ENCODE results near the gene AFF4. TPM values are rescaled to one million over a fixed set of nuclear protein-coding genes. Genes with fewer than 3 reads are reported as not detected.

Gene AFF4
- total RNA-seq, 2 donors from 2014 or later = 95.2 to 142 TPM

GRCh38 chr5:132872788-132873118 is 90.7 kb downstream of the AFF4 start:
- Histone ChIP-seq H3K27ac (peak overlapping the region; percentile 19 to 39), H3K36me3 (peaks cover 32% of the 10 kb centered on the region), H3K27me3 (replicated peaks; ENCODE audit: insufficient read depth) (no peaks in the 10 kb centered on the region), H3K4me3 (no peak overlapping the region), H3K4me1 (ENCODE audit: control insufficient read depth in 1 of 2, low read depth in 2 of 2) (peaks cover 5 to 20% of the 10 kb centered on the region in 2 donors), H3K9me3 (no peaks in the 10 kb centered on the region)
- TF ChIP-seq CTCF (IDR thresholded peaks at IDR 0.05) = no peak
- no peak for DNase-seq (ENCODE audit: low spot score)
- ATAC-seq (ENCODE audit: insufficient number of reproducible peaks, low FRiP score, low read depth) = no peak

- peaks cover 32% of the 10 kb centered on the region for H3K36me3 ChIP-seq
- ATAC-seq (ENCODE audit: insufficient number of reproducible peaks, low FRiP score, low read depth) = no peak
- no peak for TF ChIP-seq CTCF (IDR thresholded peaks at IDR 0.05)
Observed at GRCh38 chr5:132871459-132872284, 91.8 kb downstream of the AFF4 start.

GRCh38 chr5:132870801-132871200 is 92.6 kb downstream of the AFF4 start:
- TF ChIP-seq CTCF (IDR thresholded peaks at IDR 0.05) = no peak
- no peak overlapping the region for H3K27ac ChIP-seq
- peaks cover 9 to 21% of the 10 kb centered on the region in 2 donors for H3K4me1 ChIP-seq (ENCODE audit: control insufficient read depth in 1 of 2, low read depth in 2 of 2)
- H3K9me3 ChIP-seq = no peaks in the 10 kb centered on the region
- H3K36me3 ChIP-seq = peaks cover 32% of the 10 kb centered on the region
- no peaks in the 10 kb centered on the region for H3K27me3 ChIP-seq (replicated peaks; ENCODE audit: insufficient read depth)
- H3K4me3 ChIP-seq = no peak overlapping the region
- ATAC-seq (ENCODE audit: insufficient number of reproducible peaks, low FRiP score, low read depth) (no peak), DNase-seq (ENCODE audit: low spot score) (no peak)

More at GRCh38 chr5:132871459-132872284, 91.8 kb downstream of the AFF4 start:
- H3K4me1 ChIP-seq (ENCODE audit: control insufficient read depth in 1 of 2, low read depth in 2 of 2) = peaks cover 12 to 26% of the 10 kb centered on the region in 2 donors
- no peak overlapping the region for H3K27ac ChIP-seq
- no peaks in the 10 kb centered on the region for H3K9me3 ChIP-seq
- DNase-seq (ENCODE audit: low spot score) = no peak
- H3K4me3 ChIP-seq = no peak overlapping the region
- H3K27me3 ChIP-seq (replicated peaks; ENCODE audit: insufficient read depth) = no peaks in the 10 kb centered on the region

- no peak for TF ChIP-seq CTCF (IDR thresholded peaks at IDR 0.05)
- Histone ChIP-seq H3K9me3 (no peaks in the 10 kb centered on the region), H3K36me3 (peaks cover 30% of the 10 kb centered on the region), H3K27me3 (replicated peaks; ENCODE audit: insufficient read depth) (no peaks in the 10 kb centered on the region), H3K27ac (no peak overlapping the region), H3K4me1 (ENCODE audit: control insufficient read depth in 1 of 2, low read depth in 2 of 2) (peaks cover 9 to 27% of the 10 kb centered on the region in 2 donors), H3K4me3 (no peak overlapping the region)
- ATAC-seq (ENCODE audit: insufficient number of reproducible peaks, low FRiP score, low read depth) (no peak), DNase-seq (ENCODE audit: low spot score) (no peak)
Observed at GRCh38 chr5:132868754-132869153, 94.7 kb downstream of the AFF4 start.

- no peak for TF ChIP-seq CTCF (IDR thresholded peaks at IDR 0.05)
- peaks cover 7 to 16% of the 10 kb centered on the region in 2 donors for H3K4me1 ChIP-seq (ENCODE audit: control insufficient read depth in 1 of 2, low read depth in 2 of 2)
- no peak for ATAC-seq (ENCODE audit: insufficient number of reproducible peaks, low FRiP score, low read depth)
- H3K36me3 ChIP-seq = peaks cover 25% of the 10 kb centered on the region
- H3K4me3 ChIP-seq = peak overlapping the region; percentile 82
- no peaks in the 10 kb centered on the region for H3K9me3 ChIP-seq
- peak overlapping the region; percentile 83 to 90 for H3K27ac ChIP-seq
- no peak for DNase-seq (ENCODE audit: low spot score)
- no peaks in the 10 kb centered on the region for H3K27me3 ChIP-seq (replicated peaks; ENCODE audit: insufficient read depth)
Observed at GRCh38 chr5:132867046-132867451, 96.4 kb downstream of the AFF4 start.
